ENCODE data around the gene TMIGD3.

- TF ChIP-seq CTCF (IDR thresholded peaks at IDR 0.05) (no peak), REST (IDR thresholded peaks at IDR 0.05; ENCODE audit: insufficient read depth in 1 of 2, low read depth in 2 of 2, low read length in 1 of 2) (no peak), POLR2AphosphoS5 (IDR thresholded peaks at IDR 0.05; ENCODE audit: low read depth, low read length) (no peak), SIN3A (IDR thresholded peaks at IDR 0.05; ENCODE audit: borderline replicate concordance, insufficient read depth, low read depth, low read length) (no peak)
Observed at GRCh38 chr1:111496398-111496797, 7.0 kb downstream of the TMIGD3 start.
